Adrenal gland (tissue), 12 donors: ENCODE results near the gene MBNL3. TPM values are rescaled to one million over a fixed set of nuclear protein-coding genes. Genes with fewer than 3 reads are reported as not detected.
A peak's percentile ranks its signal among the peaks of the same experiment; 100 is the strongest.

ENCODE experiments used
- DNase-seq, 7 donors: peaks; one replicate each; pipeline ENCODE4 v3.0.0-alpha.2; 2019 to 2020
- H3K27ac ChIP-seq, 5 donors: fragments of 200-600 bp; sonication (generic) in 4 of 5; 1 replicate in 3 of 5; 2 replicates in 2 of 5; pipeline versions ENCODE4 v1.5.1 to v1.8.0; 2016 to 2020; ENCODE audit warnings: mild to moderate bottlenecking in 1 of 5
- H3K27me3 ChIP-seq: fragments of 200-600 bp; 2 replicates; pipeline ENCODE4 v1.8.0; 2021
- H3K36me3 ChIP-seq, 2 donors: fragments of 200-600 bp; replicated peaks in 1 of 2; 1 replicate in 1 of 2; 2 replicates in 1 of 2; pipeline versions ENCODE4 v1.5.1 to v1.8.0; 2018 to 2022
- H3K4me1 ChIP-seq, 2 donors: fragments of 200-600 bp; replicated peaks in 1 of 2; 1 replicate in 1 of 2; 2 replicates in 1 of 2; pipeline versions ENCODE4 v1.5.1 to v1.8.0; 2018 to 2021
- H3K4me3 ChIP-seq, 4 donors: fragments of 200-600 bp; sonication (generic) in 3 of 4; one replicate each; pipeline ENCODE4 v1.5.1; 2016 to 2018
- H3K9me3 ChIP-seq, 3 donors: fragments of 200-600 bp; sonication (generic) in 1 of 3; replicated peaks in 1 of 3; 1 replicate in 2 of 3; 2 replicates in 1 of 3; pipeline versions ENCODE4 v1.5.1 to v1.8.0; 2016 to 2021
- POLR2A ChIP-seq, 2 donors: fragments of 450-650 bp; IDR thresholded peaks; one replicate each; pipeline ENCODE4 v1.6.1; 2017; ENCODE audit warnings: antibody characterized with exemption in 2 of 2, mild to moderate bottlenecking in 2 of 2, moderate library complexity in 1 of 2
- WGBS, 4 donors: extraction: QIAGEN DNeasy Blood & Tissue Kit in 2 of 4; methylation state at CpG; one replicate each; pipeline versions ENCODE4 v1.1.5 to v1.1.7; 2013 to 2017; 5-methylcytosine and 5-hydroxymethylcytosine counted together
- intact Hi-C, 2 donors: fragments of 100-400 bp; cut with DNase I; formaldehyde crosslinking; loops; one replicate each; pipeline versions ENCODE4 v1.14.1 to v1.15.0; 2022 to 2023
- polyA plus RNA-seq, 3 donors: library from polyadenylated mRNA; stranded (reverse); fragments of 200-250 nt in 2 of 3; fragments of 350-450 nt in 1 of 3; fragmentation: Illumina TruSeq in 1 of 3; extraction: RNeasy Lipid Tissue Mini Kit (QIAGEN cat#74804) in 1 of 3; gene quantifications; one replicate each; pipeline ENCODE4 v1.2.3, GENCODE V29; 2013 to 2014
- total RNA-seq, 9 donors: library from RNA; depleted of rRNA in 4 of 9; stranded (reverse); fragments of >200 nt in 4 of 9; fragments of 120-200 nt in 1 of 9; fragmentation: NEBNext Ultra II Directional in 1 of 9; extraction: Animal tissue kit (Norgen Biotek cat#: 25700) in 1 of 9; gene quantifications; one replicate each; pipeline versions ENCODE4 v1.1.0 to v1.2.4, GENCODE V29; 2013 to 2023
- TF ChIP-seq, protein P1 (sequence below), 6 experiments: fragments of 450-650 bp in 4 of 6; fragments of 200-600 bp in 2 of 6; sonication (generic) in 1 of 6; IDR thresholded peaks; 1 replicate in 5 of 6; 2 replicates in 1 of 6; pipeline versions ENCODE4 v1.5.1 to v1.8.0; 2016 to 2021; ENCODE audit warnings: antibody characterized with exemption in 6 of 6, mild to moderate bottlenecking in 2 of 6, moderate library complexity in 1 of 6
- donor health status: healthy with polysubstance abuse.
- donor health status: Bipolar disorder and iron deficiency.
- donor health status: DM: yes; HTN: yes; CAD: no.
- donor health status: DM: no; HTN: no; CAD: no.
- donor health status: DM: no; HTN: no; CAD: no.
- donor health status: DM: yes; HTN: yes; CAD: no.

The MBNL3 gene
- total and polyA plus RNA-seq, 12 donors = 2.4 to 166 (median 53.2) TPM

DNA sequence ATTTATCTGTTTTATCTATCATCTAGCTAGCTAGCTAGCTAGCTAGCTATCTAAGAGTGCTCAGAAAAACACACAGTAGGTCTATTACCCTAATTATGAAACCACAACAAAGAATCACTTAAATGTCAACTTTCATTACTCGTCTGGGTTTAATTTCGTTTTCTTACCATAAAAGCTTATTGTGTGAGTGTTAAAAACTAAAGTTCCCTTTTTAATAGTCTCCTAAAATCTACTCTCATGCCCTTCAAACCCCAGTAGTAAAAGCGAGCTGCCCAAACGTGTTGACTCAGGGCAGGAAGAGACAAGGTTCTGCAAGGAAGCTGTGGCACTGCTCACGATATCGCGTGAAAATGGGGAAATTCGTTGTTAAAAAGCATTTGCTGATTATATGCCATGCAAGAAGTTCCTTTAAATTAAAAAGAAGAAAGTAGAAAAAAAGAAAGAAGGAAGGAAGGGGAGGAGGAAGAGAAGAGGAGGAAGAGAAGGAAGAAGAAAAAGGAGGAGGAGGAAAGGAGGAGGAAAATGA lies 595 bp downstream of the MBNL3 start:
- peak in 5 of 7 donors; percentile 31 to 46 (median 35) for DNase-seq
- no peaks in the 10 kb centered on the region for H3K27me3 ChIP-seq
- no peaks in the 10 kb centered on the region for H3K9me3 ChIP-seq
- peak overlapping the region in 4 of 5 donors; percentile 79 to 89 (median 85) for H3K27ac ChIP-seq
- peak overlapping the region in 3 of 4 donors; percentile 9 to 71 (median 39) for H3K4me3 ChIP-seq
- peak in 1 of 2 donors; percentile 4 for TF ChIP-seq POLR2A (IDR thresholded peaks at IDR 0.05)
- TF ChIP-seq, protein P1, sequence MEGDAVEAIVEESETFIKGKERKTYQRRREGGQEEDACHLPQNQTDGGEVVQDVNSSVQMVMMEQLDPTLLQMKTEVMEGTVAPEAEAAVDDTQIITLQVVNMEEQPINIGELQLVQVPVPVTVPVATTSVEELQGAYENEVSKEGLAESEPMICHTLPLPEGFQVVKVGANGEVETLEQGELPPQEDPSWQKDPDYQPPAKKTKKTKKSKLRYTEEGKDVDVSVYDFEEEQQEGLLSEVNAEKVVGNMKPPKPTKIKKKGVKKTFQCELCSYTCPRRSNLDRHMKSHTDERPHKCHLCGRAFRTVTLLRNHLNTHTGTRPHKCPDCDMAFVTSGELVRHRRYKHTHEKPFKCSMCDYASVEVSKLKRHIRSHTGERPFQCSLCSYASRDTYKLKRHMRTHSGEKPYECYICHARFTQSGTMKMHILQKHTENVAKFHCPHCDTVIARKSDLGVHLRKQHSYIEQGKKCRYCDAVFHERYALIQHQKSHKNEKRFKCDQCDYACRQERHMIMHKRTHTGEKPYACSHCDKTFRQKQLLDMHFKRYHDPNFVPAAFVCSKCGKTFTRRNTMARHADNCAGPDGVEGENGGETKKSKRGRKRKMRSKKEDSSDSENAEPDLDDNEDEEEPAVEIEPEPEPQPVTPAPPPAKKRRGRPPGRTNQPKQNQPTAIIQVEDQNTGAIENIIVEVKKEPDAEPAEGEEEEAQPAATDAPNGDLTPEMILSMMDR (IDR thresholded peaks at IDR 0.05) = no peak
- H3K4me1 ChIP-seq = peaks cover 0 to 30% of the 10 kb centered on the region in 2 donors
- 0 to 32% (median 10%) methylated on average over 8 of the region's 8 CpGs for WGBS, 4 donors
- H3K36me3 ChIP-seq = no peaks in the 10 kb centered on the region
- intact Hi-C loops = loop anchor here in 1 of 2 donors (10.0 kb wide), 1 partner anchor 107 kb away; no protein-coding TSS in a partner anchor

DNA sequence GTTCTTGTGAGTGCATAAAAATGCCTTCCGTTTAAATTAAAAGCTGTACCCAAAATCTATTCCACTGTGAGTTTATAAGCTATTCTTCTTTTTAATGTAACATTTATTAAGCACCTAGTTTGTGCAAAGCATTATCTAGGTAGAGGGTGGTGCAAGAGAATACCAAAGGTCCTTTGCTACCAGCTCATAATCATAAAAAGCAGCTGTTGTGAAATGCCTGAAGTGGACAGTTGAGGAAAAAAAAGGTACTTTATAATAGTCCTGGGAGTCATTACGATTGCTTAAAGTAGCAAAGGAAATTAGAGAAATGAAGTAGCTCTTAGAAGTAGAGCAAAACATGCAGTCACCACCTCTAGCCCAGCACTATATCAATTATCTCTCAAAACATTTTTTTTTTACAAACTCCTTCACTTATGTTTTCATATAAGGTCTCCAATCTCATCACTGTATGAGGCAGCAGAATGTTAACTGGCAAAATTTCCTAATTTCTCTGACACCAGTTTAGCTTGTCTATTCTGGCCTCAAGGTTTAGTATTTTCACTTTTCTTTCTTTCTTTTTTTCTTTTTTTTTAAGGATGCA lies 2.1 kb downstream of the MBNL3 start:
- Histone ChIP-seq H3K4me3 (peak overlapping the region in 1 of 4 donors; percentile 71), H3K36me3 (no peaks in the 10 kb centered on the region), H3K9me3 (no peaks in the 10 kb centered on the region), H3K27ac (no peak overlapping the region), H3K4me1 (peaks cover 0 to 33% of the 10 kb centered on the region in 2 donors), H3K27me3 (no peaks in the 10 kb centered on the region)
- DNase-seq = no peak
- TF ChIP-seq, protein P1 (IDR thresholded peaks at IDR 0.05) = no peak
- TF ChIP-seq POLR2A (IDR thresholded peaks at IDR 0.05) = no peak
- 34 to 54% (median 43%) methylated on average over 2 of the region's 2 CpGs for WGBS, 4 donors
- intact Hi-C loops = loop anchor here in 1 of 2 donors (10.0 kb wide), 1 partner anchor 108 kb away; no protein-coding TSS in a partner anchor

DNA sequence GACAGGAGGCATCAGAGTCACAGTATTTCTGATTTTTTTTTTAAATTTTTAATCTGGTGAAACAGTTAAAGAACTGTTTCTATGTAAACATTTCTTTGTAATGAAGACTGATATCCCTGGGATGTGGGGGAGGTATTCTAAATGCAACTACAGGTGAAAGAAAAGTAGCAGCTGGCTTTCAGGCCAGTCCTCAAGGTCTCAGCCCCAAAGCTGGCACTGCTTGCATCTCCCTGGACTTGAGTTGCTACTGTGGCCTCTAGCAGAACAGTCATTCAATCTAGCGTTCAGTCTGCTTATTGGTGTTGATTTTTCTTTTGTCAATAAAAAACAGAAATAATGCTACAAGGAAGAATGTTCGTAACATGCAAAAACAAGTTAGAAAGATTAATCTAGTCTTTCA lies 4.9 kb downstream of the MBNL3 start:
- H3K27ac ChIP-seq = peak overlapping the region in 1 of 5 donors; percentile 7
- no peaks in the 10 kb centered on the region for H3K9me3 ChIP-seq
- no peak overlapping the region for H3K4me3 ChIP-seq
- DNase-seq = peak in 4 of 7 donors; percentile 19 to 30 (median 26)
- H3K4me1 ChIP-seq = peaks cover 0 to 54% of the 10 kb centered on the region in 2 donors
- 41 to 65% (median 59%) methylated on average over 2 of the region's 2 CpGs for WGBS, 4 donors
- H3K27me3 ChIP-seq = no peaks in the 10 kb centered on the region
- no peak for TF ChIP-seq POLR2A (IDR thresholded peaks at IDR 0.05)
- TF ChIP-seq, protein P1 (IDR thresholded peaks at IDR 0.05) = no peak
- intact Hi-C loops = loop anchor here in 1 of 2 donors (10.0 kb wide), 1 partner anchor 111 kb away; no protein-coding TSS in a partner anchor
- H3K36me3 ChIP-seq = no peaks in the 10 kb centered on the region

DNA sequence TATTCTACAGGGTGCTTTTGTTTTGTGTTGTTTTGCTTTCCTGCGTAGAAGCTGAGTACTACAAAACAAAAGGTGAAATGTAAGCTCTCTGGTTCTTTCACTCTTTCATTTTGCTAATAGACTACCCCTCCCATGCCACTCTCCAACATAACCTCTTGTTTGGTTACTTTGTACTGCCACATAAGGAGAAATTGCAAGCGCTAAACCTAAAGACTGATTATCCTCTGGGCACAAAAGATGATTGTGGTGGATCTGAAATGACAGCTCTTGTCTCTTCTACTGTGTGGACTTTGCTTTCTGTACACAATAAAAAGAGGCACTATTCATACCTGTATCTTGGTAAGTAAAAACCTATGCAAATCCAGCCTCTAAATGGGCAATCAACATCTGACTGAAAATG lies 5.3 kb downstream of the MBNL3 start:
- no peak overlapping the region for H3K4me3 ChIP-seq
- DNase-seq = no peak
- peaks cover 0 to 54% of the 10 kb centered on the region in 2 donors for H3K4me1 ChIP-seq
- H3K9me3 ChIP-seq = no peaks in the 10 kb centered on the region
- H3K27me3 ChIP-seq = no peaks in the 10 kb centered on the region
- no peaks in the 10 kb centered on the region for H3K36me3 ChIP-seq
- intact Hi-C loops = loop anchor here in 1 of 2 donors (10.0 kb wide), 1 partner anchor 111 kb away; no protein-coding TSS in a partner anchor
- 62 to 95% (median 78%) methylated on average over 2 of the region's 2 CpGs for WGBS, 4 donors
- no peak overlapping the region for H3K27ac ChIP-seq
- no peak for TF ChIP-seq POLR2A (IDR thresholded peaks at IDR 0.05)
- TF ChIP-seq, protein P1 (IDR thresholded peaks at IDR 0.05) = no peak
